Retinal pigment epithelial cell (primary cell): ENCODE results near the gene B4GALNT2.
"Not testable (repeated sequence)": the region's sequence is repeated elsewhere in the genome, so short reads cannot be mapped to it uniquely, and the experiment has no call there.

Experiments
- DNase-seq: peaks from one replicate; pipeline ENCODE4 v3.0.0-alpha.2; 2010; ENCODE audit warnings: low read depth
- H3K4me3 ChIP-seq: 2 replicates; pipeline ENCODE4 v1.5.1; 2011; ENCODE audit warnings: mild to moderate bottlenecking, low read length, control low read depth, moderate library complexity
- CTCF ChIP-seq: conservative IDR thresholded peaks from 2 replicates; pipeline ENCODE4 v1.5.1; 2011; ENCODE audit warnings: low read depth, low read length, control low read depth, inconsistent platforms

The B4GALNT2 gene

GRCh38 chr17:49183341-49183740 lies 50.8 kb downstream of the B4GALNT2 start:
- DNase-seq: no peak
- TF ChIP-seq CTCF: no peak
- no peak overlapping the region for H3K4me3 ChIP-seq

- no peak overlapping the region for H3K4me3 ChIP-seq
- TF ChIP-seq CTCF: no peak
- DNase-seq: no peak
Measured at GRCh38 chr17:49183801-49184200, 51.2 kb downstream of the B4GALNT2 start.

GRCh38 chr17:49184522-49184921 lies 52.0 kb downstream of the B4GALNT2 start:
- not testable (repeated sequence) for H3K4me3 ChIP-seq, DNase-seq

GRCh38 chr17:49185381-49185780 lies 52.8 kb downstream of the B4GALNT2 start:
- DNase-seq, H3K4me3 ChIP-seq: not testable (repeated sequence)

- no peak for DNase-seq
- H3K4me3 ChIP-seq: no peak overlapping the region
- no peak for TF ChIP-seq CTCF
Measured at GRCh38 chr17:49187301-49187700, 54.7 kb downstream of the B4GALNT2 start.

GRCh38 chr17:49190932-49191331 lies 58.4 kb downstream of the B4GALNT2 start:
- H3K4me3 ChIP-seq: no peak overlapping the region
- no peak for DNase-seq

GRCh38 chr17:49191409-49191916 lies 58.9 kb downstream of the B4GALNT2 start:
- H3K4me3 ChIP-seq: peak overlapping the region; percentile 81
- no peak for DNase-seq
- no peak for TF ChIP-seq CTCF

More at GRCh38 chr17:49190932-49191331, 58.4 kb downstream of the B4GALNT2 start:
- no peak for TF ChIP-seq CTCF

- H3K4me3 ChIP-seq: peak overlapping the region; percentile 81
- TF ChIP-seq CTCF: peak; percentile 39
- peak; percentile 62 for DNase-seq
Measured at GRCh38 chr17:49191917-49192741, 59.6 kb downstream of the B4GALNT2 start.
